ENCODE measurements around the gene KRTAP5-7.
A peak's percentile ranks its signal among the peaks of the same experiment; 100 is the strongest.
"Not testable (repeated sequence)": the region's sequence is repeated elsewhere in the genome, so short reads cannot be mapped to it uniquely, and the experiment has no call there.

The KRTAP5-7 gene

DNA sequence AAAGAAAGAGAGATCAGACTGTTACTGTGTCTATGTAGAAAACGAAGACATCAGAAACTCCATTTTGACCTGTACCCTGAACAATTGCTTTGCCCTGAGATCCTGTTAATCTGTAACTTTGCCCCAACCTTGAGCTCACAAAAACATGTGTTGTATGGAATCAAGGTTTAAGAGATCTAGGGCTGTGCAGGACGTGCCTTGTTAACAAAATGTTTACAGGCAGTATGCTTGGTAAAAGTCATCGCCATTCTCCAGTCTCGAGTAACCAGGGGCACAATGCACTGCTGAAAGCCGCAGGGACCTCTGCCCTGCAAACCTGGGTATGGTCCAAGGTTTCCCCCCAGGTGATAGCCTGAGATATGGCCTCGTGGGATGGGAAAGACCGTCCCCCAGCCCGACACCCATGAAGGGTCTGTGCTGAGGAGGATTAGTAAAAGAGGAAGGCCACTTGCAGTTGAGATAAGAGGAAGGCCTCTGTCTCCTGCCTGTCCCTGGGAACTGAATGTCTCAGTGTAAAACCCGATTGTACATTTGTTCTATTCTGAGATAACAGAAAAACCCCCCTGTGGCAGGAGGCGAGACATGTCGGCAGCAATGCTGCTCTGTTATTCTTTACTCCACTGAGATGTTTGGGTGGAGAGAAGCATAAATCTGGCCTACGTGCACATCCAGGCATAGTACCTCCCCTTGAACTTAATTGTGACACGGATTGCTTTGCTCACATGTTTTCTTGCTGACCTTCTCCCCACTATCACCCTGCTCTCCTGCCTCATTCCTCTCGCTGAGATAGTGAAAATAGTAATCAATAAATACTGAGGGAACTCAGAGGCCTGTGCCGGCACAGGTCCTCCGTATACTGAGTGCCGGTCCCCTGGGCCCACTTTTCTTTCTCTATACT lies 7.9 kb downstream of the KRTAP5-7 start:
- in situ Hi-C loops (cut with MboI; ENCODE audit: low sequenced_read_pairs); H3K27me3 ChIP-seq (ENCODE audit: low read depth); DNase-seq (ENCODE audit: low spot score in 2 of 2); H3K4me3 ChIP-seq; H3K36me3 ChIP-seq (replicated peaks); H3K4me1 ChIP-seq; H3K9me3 ChIP-seq: not testable (repeated sequence)

DNA sequence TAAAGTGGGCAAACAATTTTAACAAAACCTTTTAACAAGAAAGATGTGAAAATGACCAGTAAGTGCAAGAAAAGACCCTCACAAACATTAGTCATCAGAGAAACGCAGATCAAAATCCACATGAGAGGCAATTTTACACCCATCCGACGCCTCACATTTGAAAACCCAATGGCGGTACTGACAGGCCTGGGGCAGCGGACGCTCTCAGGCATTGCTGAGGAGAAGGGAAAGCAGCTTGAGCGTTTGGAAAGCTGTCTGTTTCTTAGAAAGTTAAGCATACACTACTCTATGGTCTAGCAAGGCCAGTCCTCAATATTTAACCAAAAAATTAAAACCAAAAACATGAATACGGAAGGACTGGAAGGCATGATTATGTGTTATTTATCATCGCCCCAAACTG lies 8.8 kb downstream of the KRTAP5-7 start:
- Histone ChIP-seq H3K36me3 (replicated peaks) (no peaks in the 10 kb centered on the region), H3K9me3 (no peaks in the 10 kb centered on the region), H3K4me1 (no peaks in the 10 kb centered on the region), H3K4me3 (no peak overlapping the region), H3K27me3 (ENCODE audit: low read depth) (no peaks in the 10 kb centered on the region)
- in situ Hi-C loops (cut with MboI; ENCODE audit: low sequenced_read_pairs), result no loop called here
- DNase-seq (ENCODE audit: low spot score in 2 of 2), result no peak

DNA sequence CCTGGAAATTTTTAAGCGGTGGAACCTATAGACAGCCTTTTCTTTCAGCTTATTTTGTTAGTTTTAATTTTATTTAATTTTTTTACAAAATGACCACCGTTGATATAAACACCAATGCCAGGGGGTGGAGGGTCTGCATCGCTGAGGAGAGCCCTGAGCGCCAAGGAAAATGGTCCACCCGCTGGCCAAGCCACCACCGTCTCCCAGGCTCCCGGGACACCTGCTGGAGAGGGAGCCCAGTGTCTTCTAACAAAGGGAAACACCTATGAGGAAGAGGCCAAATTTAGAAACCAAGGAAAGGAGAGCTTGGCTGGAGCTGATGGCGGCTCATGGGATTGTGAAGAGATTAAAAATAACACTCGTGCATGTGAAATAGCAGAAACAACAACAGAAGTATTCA lies 10.5 kb downstream of the KRTAP5-7 start:
- in situ Hi-C loops (cut with MboI; ENCODE audit: low sequenced_read_pairs), result no loop called here
- Histone ChIP-seq H3K4me3 (no peak overlapping the region), H3K9me3 (no peaks in the 10 kb centered on the region), H3K4me1 (no peaks in the 10 kb centered on the region), H3K36me3 (replicated peaks) (no peaks in the 10 kb centered on the region), H3K27me3 (ENCODE audit: low read depth) (no peaks in the 10 kb centered on the region)
- no peak for DNase-seq (ENCODE audit: low spot score in 2 of 2)

DNA sequence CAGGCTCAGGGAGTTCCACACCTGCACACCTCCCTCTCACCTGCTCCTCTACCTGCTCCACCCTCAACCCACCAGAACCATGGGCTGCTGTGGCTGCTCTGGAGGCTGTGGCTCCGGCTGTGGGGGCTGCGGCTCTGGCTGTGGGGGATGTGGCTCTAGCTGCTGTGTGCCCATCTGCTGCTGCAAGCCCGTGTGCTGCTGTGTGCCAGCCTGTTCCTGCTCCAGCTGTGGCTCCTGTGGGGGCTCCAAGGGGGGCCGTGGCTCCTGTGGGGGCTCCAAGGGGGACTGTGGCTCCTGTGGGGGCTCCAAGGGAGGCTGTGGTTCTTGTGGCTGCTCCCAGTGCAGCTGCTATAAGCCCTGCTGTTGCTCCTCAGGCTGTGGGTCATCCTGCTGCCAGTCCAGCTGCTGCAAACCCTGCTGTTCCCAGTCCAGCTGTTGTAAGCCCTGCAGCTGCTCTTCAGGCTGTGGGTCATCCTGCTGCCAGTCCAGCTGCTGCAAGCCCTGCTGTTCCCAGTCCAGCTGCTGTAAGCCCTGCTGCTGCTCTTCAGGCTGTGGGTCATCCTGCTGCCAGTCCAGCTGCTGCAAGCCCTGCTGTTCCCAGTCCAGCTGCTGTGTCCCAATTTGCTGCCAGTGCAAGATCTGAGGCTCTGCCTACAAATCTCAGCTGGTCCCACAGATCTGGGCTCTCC lies 11.1 kb downstream of the KRTAP5-7 start, which contains the start of gene KRTAP5-8:
TSS of gene KRTAP5-8 (plus strand) at position 49 of the 689 bp plus-strand sequence. CDS start at position 80, 31 bp downstream.
- H3K27me3 ChIP-seq (ENCODE audit: low read depth); in situ Hi-C loops (cut with MboI; ENCODE audit: low sequenced_read_pairs); H3K4me3 ChIP-seq; H3K9me3 ChIP-seq; H3K4me1 ChIP-seq; DNase-seq (ENCODE audit: low spot score in 2 of 2); H3K36me3 ChIP-seq (replicated peaks): not testable (repeated sequence)

DNA sequence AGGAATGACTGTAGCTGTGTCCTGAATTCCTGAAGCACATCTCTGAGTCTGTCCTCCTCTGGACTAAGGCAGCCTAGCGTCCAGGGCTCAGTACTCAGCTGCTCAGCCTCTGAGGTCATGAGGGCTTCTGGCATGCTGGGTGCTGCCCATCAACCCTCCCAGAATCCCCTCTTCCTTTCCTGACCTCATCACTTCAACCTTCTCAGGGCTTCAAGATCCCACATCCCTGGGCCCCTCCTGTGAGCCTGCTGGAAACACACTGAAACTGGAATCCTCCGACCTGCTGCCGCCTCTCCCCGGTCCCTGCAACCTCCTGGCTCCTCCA lies 11.6 kb downstream of the KRTAP5-7 start:
- H3K4me3 ChIP-seq, result no peak overlapping the region
- in situ Hi-C loops (cut with MboI; ENCODE audit: low sequenced_read_pairs), result no loop called here
- H3K4me1 ChIP-seq, result no peaks in the 10 kb centered on the region
- H3K27me3 ChIP-seq (ENCODE audit: low read depth), result no peaks in the 10 kb centered on the region
- H3K36me3 ChIP-seq (replicated peaks), result no peaks in the 10 kb centered on the region
- H3K9me3 ChIP-seq, result no peaks in the 10 kb centered on the region
- DNase-seq (ENCODE audit: low spot score in 2 of 2), result no peak

DNA sequence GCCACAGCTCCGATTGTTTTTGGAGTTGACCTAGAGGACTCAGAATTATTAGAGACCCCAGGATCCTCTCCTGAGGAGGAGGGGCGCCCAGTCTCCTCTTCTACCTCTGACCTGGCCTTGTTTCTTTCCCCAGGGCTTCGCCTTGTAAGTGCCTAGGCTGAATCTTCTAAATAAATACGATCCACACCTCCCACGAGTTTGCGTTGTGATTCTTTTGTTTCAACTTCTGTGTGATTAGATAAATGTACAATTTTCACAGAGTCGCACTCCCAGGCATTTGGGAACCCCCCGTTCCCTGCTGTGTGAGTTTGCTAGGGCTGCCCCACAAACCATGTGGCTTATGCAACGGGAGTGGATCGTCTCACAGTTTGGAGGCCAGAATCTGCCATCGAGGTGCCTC lies 11.9 kb downstream of the KRTAP5-7 start:
- Histone ChIP-seq H3K4me3 (no peak overlapping the region), H3K9me3 (no peaks in the 10 kb centered on the region), H3K36me3 (replicated peaks) (no peaks in the 10 kb centered on the region), H3K27me3 (ENCODE audit: low read depth) (no peaks in the 10 kb centered on the region), H3K4me1 (no peaks in the 10 kb centered on the region)
- in situ Hi-C loops (cut with MboI; ENCODE audit: low sequenced_read_pairs), result no loop called here
- no peak for DNase-seq (ENCODE audit: low spot score in 2 of 2)

DNA sequence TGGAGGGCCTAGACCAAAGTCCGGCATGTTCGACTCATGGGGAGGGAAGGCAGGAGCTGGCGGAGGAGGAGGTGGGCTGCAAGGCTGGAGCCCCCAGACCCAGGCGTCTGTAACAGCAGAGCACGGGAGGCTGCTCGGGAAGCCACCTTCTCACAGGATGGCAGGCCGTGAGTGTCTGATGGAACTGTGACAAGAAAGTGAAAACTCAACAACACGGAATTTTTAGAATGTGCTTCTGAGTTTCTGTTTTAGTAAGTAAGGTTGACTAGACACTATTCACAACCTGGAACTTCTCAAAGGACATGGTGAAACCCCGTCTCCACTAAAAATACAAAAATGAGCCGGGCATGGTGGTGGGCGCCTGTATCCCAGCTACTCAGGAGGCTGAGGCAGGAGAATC lies 12.9 kb downstream of the KRTAP5-7 start:
- H3K27me3 ChIP-seq (ENCODE audit: low read depth); H3K36me3 ChIP-seq (replicated peaks); DNase-seq (ENCODE audit: low spot score in 2 of 2); H3K9me3 ChIP-seq; H3K4me3 ChIP-seq; H3K4me1 ChIP-seq; in situ Hi-C loops (cut with MboI; ENCODE audit: low sequenced_read_pairs): not testable (repeated sequence)

DNA sequence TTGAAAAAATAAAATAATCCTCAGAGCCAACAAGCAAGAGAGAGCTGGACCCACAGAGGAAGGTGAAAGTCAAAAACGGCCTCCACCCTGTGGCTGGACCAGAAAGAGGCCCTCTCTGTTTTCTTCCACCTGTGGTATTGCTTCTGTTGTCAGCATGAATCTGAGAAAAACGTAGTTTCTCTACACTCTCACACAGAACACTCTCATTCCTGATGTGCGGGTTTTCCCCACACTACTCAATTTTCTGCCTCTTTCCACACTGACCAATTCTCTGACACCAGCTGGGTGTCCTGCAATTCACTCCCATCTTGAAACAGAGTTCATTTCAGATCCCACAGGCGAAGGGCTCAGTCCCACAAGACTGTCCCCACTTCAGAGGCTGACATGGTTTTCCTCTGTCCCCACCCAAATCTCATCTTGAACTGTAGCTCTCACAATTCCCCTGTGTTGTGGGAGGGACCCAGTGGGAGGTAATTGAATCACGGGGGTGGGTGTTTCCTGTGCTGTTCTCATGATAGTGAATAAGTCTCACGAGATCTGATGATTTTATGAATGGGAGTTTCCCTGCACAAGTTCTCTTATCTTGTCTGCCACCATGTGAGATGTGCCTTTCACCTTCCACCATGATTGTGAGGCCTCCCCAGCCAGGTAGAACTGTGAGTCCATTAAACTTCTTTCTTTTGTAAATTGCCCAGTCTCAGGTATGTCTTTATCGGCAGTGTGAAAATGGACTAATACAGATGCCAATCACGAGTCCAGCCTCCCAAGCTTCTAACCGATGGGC lies 13.6 kb downstream of the KRTAP5-7 start:
- H3K9me3 ChIP-seq; H3K4me3 ChIP-seq; in situ Hi-C loops (cut with MboI; ENCODE audit: low sequenced_read_pairs); H3K27me3 ChIP-seq (ENCODE audit: low read depth); DNase-seq (ENCODE audit: low spot score in 2 of 2); H3K4me1 ChIP-seq; H3K36me3 ChIP-seq (replicated peaks): not testable (repeated sequence)

DNA sequence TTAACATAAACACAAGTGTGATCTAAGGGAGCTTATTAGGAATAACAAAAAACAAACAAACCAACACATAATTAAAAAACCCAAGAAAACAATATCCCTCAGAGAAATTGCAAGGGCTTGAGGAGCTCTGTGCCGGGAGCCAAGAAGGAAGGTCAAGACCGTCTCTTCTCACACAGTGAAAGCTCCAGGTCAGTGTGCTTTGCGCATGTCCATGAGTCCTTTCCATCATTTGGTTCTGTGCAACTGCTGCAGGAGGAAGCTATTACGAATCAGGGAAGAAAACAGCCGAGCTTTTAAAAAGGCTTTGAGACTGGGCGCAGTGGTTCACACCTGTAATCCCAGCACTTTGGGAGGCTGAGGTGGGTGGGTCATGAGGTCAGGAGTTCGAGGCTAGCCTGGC lies 15.3 kb downstream of the KRTAP5-7 start:
- Histone ChIP-seq H3K4me1 (no peaks in the 10 kb centered on the region), H3K4me3 (no peak overlapping the region), H3K27me3 (ENCODE audit: low read depth) (no peaks in the 10 kb centered on the region), H3K9me3 (no peaks in the 10 kb centered on the region), H3K36me3 (replicated peaks) (no peaks in the 10 kb centered on the region)
- no peak for DNase-seq (ENCODE audit: low spot score in 2 of 2)
- in situ Hi-C loops (cut with MboI; ENCODE audit: low sequenced_read_pairs), result no loop called here

DNA sequence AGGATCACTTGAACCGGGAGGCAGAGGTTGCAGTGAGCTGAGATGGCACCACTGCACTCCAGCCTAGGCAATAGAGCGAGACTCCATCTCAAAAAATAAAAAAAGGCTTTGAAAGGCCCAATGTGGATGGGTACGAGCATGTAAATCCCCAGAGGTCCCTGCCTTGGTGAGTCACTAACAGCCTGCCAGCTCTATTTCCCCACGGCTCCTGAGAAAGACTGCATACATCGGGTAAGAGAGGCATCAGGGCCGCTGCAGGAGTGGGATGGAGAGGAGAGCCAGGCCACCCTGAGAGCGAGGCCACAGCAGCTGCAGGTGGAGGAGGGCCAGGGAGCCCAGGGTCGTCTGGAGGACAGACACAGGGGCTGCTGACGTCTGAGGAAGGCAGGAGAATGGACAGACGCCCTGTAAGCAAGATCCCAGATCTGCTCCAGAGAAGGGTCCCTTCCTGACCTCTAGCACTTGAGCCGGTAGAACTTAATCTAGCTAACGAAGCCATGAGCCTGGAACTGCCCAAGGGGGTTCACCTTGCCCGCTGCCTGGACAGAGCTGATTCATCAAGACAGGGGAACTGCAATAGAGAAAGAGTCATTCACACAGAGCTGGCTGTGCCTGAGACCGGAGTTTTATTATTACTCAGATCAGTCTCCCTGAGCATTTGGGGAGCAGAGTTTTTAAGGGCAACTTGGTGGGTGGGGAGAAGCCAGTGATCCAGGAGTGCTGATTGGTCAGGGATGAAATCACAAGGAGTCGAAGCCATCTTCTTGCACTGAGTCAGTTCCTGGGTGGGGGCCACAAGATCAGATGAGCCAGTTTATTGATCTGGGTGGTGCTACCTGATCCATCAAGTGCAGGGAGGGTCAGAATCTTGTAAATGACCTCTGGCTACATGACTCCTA lies 16.1 kb downstream of the KRTAP5-7 start:
- Histone ChIP-seq H3K4me1 (no peaks in the 10 kb centered on the region), H3K36me3 (replicated peaks) (no peaks in the 10 kb centered on the region), H3K4me3 (no peak overlapping the region), H3K27me3 (ENCODE audit: low read depth) (no peaks in the 10 kb centered on the region), H3K9me3 (no peaks in the 10 kb centered on the region)
- no peak for DNase-seq (ENCODE audit: low spot score in 2 of 2)
- in situ Hi-C loops (cut with MboI; ENCODE audit: low sequenced_read_pairs), result no loop called here

DNA sequence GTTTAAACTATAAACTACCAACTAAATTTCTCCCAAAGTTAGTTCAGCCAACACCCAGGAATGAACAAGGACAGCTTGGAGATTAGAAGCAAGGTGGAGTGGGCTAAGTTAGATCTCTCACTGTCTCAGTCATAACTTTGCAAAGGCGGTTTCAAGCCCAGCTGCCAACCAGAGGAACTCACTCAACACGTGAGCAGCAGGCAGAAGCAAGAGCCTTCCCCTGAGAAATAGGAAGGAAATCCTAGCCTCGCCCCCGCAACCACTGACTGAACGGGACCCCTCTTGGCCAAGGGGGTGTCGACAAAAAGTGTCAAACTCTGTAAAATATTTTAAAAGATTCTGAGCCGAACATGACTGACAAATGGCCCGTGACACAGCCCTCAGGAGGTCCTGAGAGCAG lies 16.8 kb downstream of the KRTAP5-7 start:
- H3K4me1 ChIP-seq, result no peaks in the 10 kb centered on the region
- no peaks in the 10 kb centered on the region for H3K27me3 ChIP-seq (ENCODE audit: low read depth)
- in situ Hi-C loops (cut with MboI; ENCODE audit: low sequenced_read_pairs), result no loop called here
- DNase-seq (ENCODE audit: low spot score in 2 of 2), result no peak
- H3K36me3 ChIP-seq (replicated peaks), result no peaks in the 10 kb centered on the region
- no peaks in the 10 kb centered on the region for H3K9me3 ChIP-seq
- H3K4me3 ChIP-seq, result no peak overlapping the region

DNA sequence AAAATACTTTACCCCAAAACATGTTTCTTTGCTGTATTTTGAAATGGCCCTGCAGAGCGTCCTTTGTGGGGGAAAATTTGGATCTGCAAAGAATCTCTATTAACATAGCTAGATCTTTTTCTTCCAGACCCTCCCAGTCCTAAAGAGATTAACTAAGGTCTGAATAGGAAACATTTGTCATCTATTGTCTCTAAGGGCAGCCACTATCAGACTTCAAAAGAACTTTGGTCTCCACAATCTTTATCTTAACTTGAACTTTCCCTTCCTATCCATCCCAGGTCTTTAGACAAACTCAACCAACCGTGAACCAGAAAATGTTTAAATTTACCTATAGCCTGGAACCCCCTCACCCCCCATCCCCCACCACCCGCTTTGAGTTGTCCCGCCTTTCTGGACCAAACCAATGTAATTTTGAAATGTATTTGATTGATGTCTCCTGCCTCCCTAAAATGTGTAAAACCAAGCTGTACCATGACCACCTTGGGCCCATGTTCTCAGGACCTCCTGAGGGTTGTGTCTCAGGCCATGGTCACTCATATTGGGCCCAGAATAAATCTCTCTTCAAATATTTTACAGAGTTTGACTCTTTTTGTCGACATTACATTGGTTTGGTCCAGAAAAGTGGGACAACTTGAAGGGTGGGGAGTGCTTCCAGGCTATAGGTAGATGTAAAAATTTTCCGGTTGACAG lies 17.6 kb downstream of the KRTAP5-7 start:
- no peaks in the 10 kb centered on the region for H3K9me3 ChIP-seq
- peak in 1 of 2 experiments; percentile 13 for DNase-seq (ENCODE audit: low spot score in 2 of 2)
- H3K36me3 ChIP-seq (replicated peaks), result no peaks in the 10 kb centered on the region
- H3K4me3 ChIP-seq, result no peak overlapping the region
- in situ Hi-C loops (cut with MboI; ENCODE audit: low sequenced_read_pairs), result no loop called here
- H3K4me1 ChIP-seq, result no peaks in the 10 kb centered on the region
- no peaks in the 10 kb centered on the region for H3K27me3 ChIP-seq (ENCODE audit: low read depth)

Data from HAP-1 (cell line).